H1 (cell line): ENCODE results near the gene F10. TPM values are rescaled to one million over a fixed set of nuclear protein-coding genes. Genes with fewer than 3 reads are reported as not detected.
A peak's percentile ranks its signal among the peaks of the same experiment; 100 is the strongest.

Source experiments
- CTCF ChIA-PET: fragments of 300-600 bp; sonication (Branson Sonifier 250); formaldehyde crosslinking; loops from one replicate; lab custom pipeline; 2021; ENCODE audit not compliant: partially characterized antibody; lab: Charles Lee
- POLR2A ChIA-PET: fragments of 300-600 bp; sonication (Branson Sonifier 250); formaldehyde crosslinking; loops from one replicate; lab custom pipeline; 2021; ENCODE audit warnings: inconsistent platforms; ENCODE audit not compliant: partially characterized antibody; lab: Charles Lee
- DNase-seq, 2 experiments: peaks; one replicate each; pipeline versions ENCODE4 v3.0.0 to v3.0.0-alpha.2; 2010 to 2022; ENCODE audit warnings: low spot score in 2 of 2, low read depth in 1 of 2, mixed read lengths in 1 of 2
- FAIRE-seq: peaks from 2 replicates; lab custom pipeline; 2011; peaks lifted over from hg19 to GRCh38; lab: Jason Lieb, UNC
- H2AFZ ChIP-seq: 2 replicates; pipeline ENCODE4 v1.8.1; 2012; ENCODE audit warnings: low read length, inconsistent platforms
- H2AK5ac ChIP-seq: 2 replicates; pipeline ENCODE4 v1.6.1; 2013; ENCODE audit warnings: low read depth, low read length
- H2BK120ac ChIP-seq: replicated peaks from 2 replicates; pipeline ENCODE3; 2013; ENCODE audit warnings: low read depth, low read length, inconsistent platforms
- H2BK12ac ChIP-seq: 2 replicates; pipeline ENCODE4 v1.6.1; 2013; ENCODE audit warnings: low read depth, low read length
- H2BK15ac ChIP-seq: 2 replicates; pipeline ENCODE4 v1.6.1; 2013; ENCODE audit warnings: low read length
- H2BK20ac ChIP-seq: 2 replicates; pipeline ENCODE4 v1.6.1; 2013; ENCODE audit warnings: low read length
- H2BK5ac ChIP-seq: 2 replicates; pipeline ENCODE4 v1.6.1; 2013; ENCODE audit warnings: low read depth, low read length
- H3K14ac ChIP-seq: 2 replicates; pipeline ENCODE4 v1.6.1; 2013; ENCODE audit warnings: inconsistent platforms; ENCODE audit not compliant: insufficient read length
- H3K18ac ChIP-seq: 2 replicates; pipeline ENCODE4 v1.6.1; 2013; ENCODE audit warnings: low read length; ENCODE audit errors: extremely low read depth
- H3K23ac ChIP-seq: 2 replicates; pipeline ENCODE4 v1.6.1; 2013; ENCODE audit warnings: inconsistent platforms; ENCODE audit not compliant: insufficient read length
- H3K23me2 ChIP-seq: 2 replicates; pipeline ENCODE4 v1.6.1; 2013; ENCODE audit warnings: low read depth, low read length
- H3K27ac ChIP-seq: 2 replicates; pipeline ENCODE4 v1.6.1; 2011; ENCODE audit warnings: low read depth, low read length, inconsistent platforms
- H3K27me3 ChIP-seq, 4 experiments: replicated peaks in 1 of 4; 1 replicate in 1 of 4; 2 replicates in 3 of 4; pipeline versions ENCODE4 v1.6.1 to v1.8.1; 2011 to 2013; ENCODE audit warnings: low read length in 3 of 4, mild to moderate bottlenecking in 3 of 4, inconsistent platforms in 2 of 4, mixed read lengths in 2 of 4, moderate library complexity in 1 of 4; ENCODE audit not compliant: control insufficient read depth in 3 of 4, insufficient read depth in 3 of 4; ENCODE audit errors: extremely low read depth in 1 of 4
- H3K36me3 ChIP-seq, 4 experiments: 2 replicates each; pipeline versions ENCODE4 v1.6.1 to v1.8.1; 2011 to 2013; ENCODE audit warnings: mild to moderate bottlenecking in 4 of 4, low read length in 3 of 4, moderate library complexity in 2 of 4, control low read depth in 1 of 4, inconsistent platforms in 1 of 4; ENCODE audit not compliant: insufficient read depth in 4 of 4, control insufficient read depth in 2 of 4
- H3K4ac ChIP-seq: replicated peaks from 2 replicates; pipeline ENCODE3; 2013; ENCODE audit warnings: low read length, low read depth, mixed read lengths, inconsistent platforms; ENCODE audit not compliant: insufficient read length
- H3K4me1 ChIP-seq, 4 experiments: replicated peaks in 1 of 4; 1 replicate in 1 of 4; 2 replicates in 3 of 4; pipeline versions ENCODE4 v1.6.1 to v1.8.1; 2011 to 2013; ENCODE audit warnings: low read length in 3 of 4, inconsistent platforms in 2 of 4, mixed read lengths in 1 of 4; ENCODE audit not compliant: insufficient read depth in 4 of 4, control insufficient read depth in 3 of 4
- H3K4me2 ChIP-seq, 2 experiments: 2 replicates each; pipeline versions ENCODE4 v1.6.1 to v1.8.1; 2011 to 2013; ENCODE audit warnings: low read depth in 2 of 2, low read length in 2 of 2, control low read depth in 1 of 2, inconsistent platforms in 1 of 2, mild to moderate bottlenecking in 1 of 2; ENCODE audit not compliant: insufficient read depth in 1 of 2
- H3K4me3 ChIP-seq, 4 experiments: fragments of 200-600, 300-600 bp in 1 of 4; sonication (generic), shearing (Covaris generic), sonication (Bioruptor Twin) in 1 of 4; 2 replicates each; pipeline versions ENCODE4 v1.5.1 to v1.8.1; 2011 to 2016; ENCODE audit warnings: low read length in 4 of 4, low read depth in 3 of 4, control low read depth in 2 of 4, inconsistent platforms in 2 of 4, mild to moderate bottlenecking in 2 of 4, mixed read lengths in 1 of 4, moderate library complexity in 1 of 4; ENCODE audit not compliant: insufficient read depth in 2 of 4; ENCODE audit errors: extremely low read depth in 1 of 4
- H3K56ac ChIP-seq: replicated peaks from 2 replicates; pipeline ENCODE3; 2013; ENCODE audit warnings: low read depth, mild to moderate bottlenecking, mixed read lengths, low read length, inconsistent platforms; ENCODE audit not compliant: insufficient read length
- H3K79me1 ChIP-seq: 2 replicates; pipeline ENCODE4 v1.6.1; 2013; ENCODE audit warnings: low read depth, low read length, control low read depth
- H3K79me2 ChIP-seq, 2 experiments: 2 replicates each; pipeline versions ENCODE4 v1.6.1 to v1.8.1; 2012 to 2013; ENCODE audit warnings: low read length in 2 of 2, mild to moderate bottlenecking in 2 of 2, inconsistent platforms in 1 of 2; ENCODE audit not compliant: insufficient read depth in 2 of 2, control insufficient read depth in 1 of 2
- H3K9ac ChIP-seq, 4 experiments: replicated peaks in 1 of 4; 1 replicate in 1 of 4; 2 replicates in 3 of 4; pipeline versions ENCODE4 v1.6.1 to v1.8.1; 2011 to 2013; ENCODE audit warnings: low read depth in 3 of 4, low read length in 3 of 4, control low read depth in 2 of 4, mild to moderate bottlenecking in 2 of 4, moderate library complexity in 2 of 4, inconsistent platforms in 1 of 4; ENCODE audit errors: extremely low read depth in 1 of 4
- H3K9me3 ChIP-seq, 2 experiments: 2 replicates each; pipeline versions ENCODE4 v1.6.1 to v1.8.1; 2012 to 2013; ENCODE audit warnings: mild to moderate bottlenecking in 2 of 2, moderate library complexity in 2 of 2, control low read depth in 1 of 2, inconsistent platforms in 1 of 2, low read depth in 1 of 2, low read length in 1 of 2, mixed read lengths in 1 of 2; ENCODE audit not compliant: insufficient read depth in 2 of 2
- H4K20me1 ChIP-seq, 2 experiments: replicated peaks in 1 of 2; 2 replicates each; pipeline versions ENCODE3 to v1.8.1; 2011 to 2013; ENCODE audit warnings: inconsistent platforms in 2 of 2, low read length in 2 of 2, mild to moderate bottlenecking in 1 of 2; ENCODE audit not compliant: insufficient read depth in 2 of 2, control insufficient read depth in 1 of 2
- H4K5ac ChIP-seq: 2 replicates; pipeline ENCODE4 v1.6.1; 2013; ENCODE audit warnings: low read length, low read depth, mixed read lengths, inconsistent platforms; ENCODE audit not compliant: insufficient read length
- H4K8ac ChIP-seq: 2 replicates; pipeline ENCODE4 v1.8.0; 2013; ENCODE audit warnings: mild to moderate bottlenecking, moderate library complexity, low read length, inconsistent platforms; ENCODE audit not compliant: insufficient read depth; ENCODE audit errors: extremely low read depth
- H4K91ac ChIP-seq: replicated peaks from 2 replicates; pipeline ENCODE3; 2013; ENCODE audit warnings: low read length, mixed read lengths, inconsistent platforms; ENCODE audit not compliant: insufficient read length
- CBX8 ChIP-seq: fragments of 300-800, 300-1000 bp; sonication (generic); IDR thresholded peaks from 2 replicates; pipeline ENCODE4 v1.7.1; 2016; ENCODE audit warnings: low read depth, low read length, borderline replicate concordance
- JUND ChIP-seq: IDR thresholded peaks from 2 replicates; pipeline ENCODE4 v1.6.1; 2011; ENCODE audit warnings: mild to moderate bottlenecking, improper control_type of control experiment, low read length
- KDM5A ChIP-seq: fragments of 200-600 bp; IDR thresholded peaks from 2 replicates; pipeline ENCODE4 v1.7.1; 2012; ENCODE audit warnings: mild to moderate bottlenecking, low read length, inconsistent platforms, mixed read lengths
- TAF7 ChIP-seq: optimal IDR thresholded peaks from 2 replicates; pipeline ENCODE3; 2011; ENCODE audit warnings: low read depth, mild to moderate bottlenecking, inconsistent platforms, low read length, moderate library complexity, borderline replicate concordance
- WGBS, 2 experiments: shearing (Covaris generic) in 1 of 2; methylation state at CpG; one replicate each; pipeline versions ENCODE4 v1.1.6 to v1.1.7; 2013 to 2015; ENCODE audit warnings: low lambda C conversion rate in 2 of 2, mixed read lengths in 2 of 2, inconsistent platforms in 1 of 2, low coverage in 1 of 2, missing lambda C conversion rate in 1 of 2; ENCODE audit not compliant: insufficient replicate concordance in 2 of 2, insufficient coverage in 1 of 2, insufficient read length in 1 of 2; ENCODE audit errors: extremely low coverage in 1 of 2, missing lambda C conversion rate in 1 of 2; 5-methylcytosine and 5-hydroxymethylcytosine counted together
- polyA plus RNA-seq, 7 experiments: library from polyadenylated mRNA; depleted of rRNA in 3 of 7; stranded (reverse) in 5 of 7; unstranded in 2 of 7; fragments of >200 nt in 5 of 7; fragments of 200-250 nt in 2 of 7; gene quantifications; 1 replicate in 5 of 7; 2 replicates in 1 of 7; 4 replicates in 1 of 7; pipeline versions ENCODE4 v1.2.1 to v1.2.3, GENCODE V29; 2011 to 2013; ENCODE audit warnings: missing spikeins in 2 of 7, mixed read lengths in 2 of 7
- total RNA-seq: library from RNA; stranded (reverse); fragmentation: NEBNext Ultra II Directional; extraction: Animal tissue kit (Norgen Biotek cat#: 25700); gene quantifications from 2 replicates; pipeline ENCODE4 v1.2.1, GENCODE V29; 2021
- TF ChIP-seq, protein P1 (sequence below): IDR thresholded peaks from 2 replicates; pipeline ENCODE4 v1.6.1; 2012; ENCODE audit warnings: inconsistent platforms
- TF ChIP-seq, protein P2 (sequence below): IDR thresholded peaks from 2 replicates; pipeline ENCODE4 v1.6.1; 2012; ENCODE audit warnings: low read length, inconsistent platforms
- TF ChIP-seq, protein P3 (sequence below): IDR thresholded peaks from 2 replicates; pipeline ENCODE4 v1.6.1; 2011; ENCODE audit warnings: low read length, improper control_type of control experiment

The F10 gene
- total and polyA plus RNA-seq, 2 of the 8 experiments (the other 6 are each of a cell fraction or from before 2014, with no cell fraction given): 2.0 to 4.2 TPM

DNA sequence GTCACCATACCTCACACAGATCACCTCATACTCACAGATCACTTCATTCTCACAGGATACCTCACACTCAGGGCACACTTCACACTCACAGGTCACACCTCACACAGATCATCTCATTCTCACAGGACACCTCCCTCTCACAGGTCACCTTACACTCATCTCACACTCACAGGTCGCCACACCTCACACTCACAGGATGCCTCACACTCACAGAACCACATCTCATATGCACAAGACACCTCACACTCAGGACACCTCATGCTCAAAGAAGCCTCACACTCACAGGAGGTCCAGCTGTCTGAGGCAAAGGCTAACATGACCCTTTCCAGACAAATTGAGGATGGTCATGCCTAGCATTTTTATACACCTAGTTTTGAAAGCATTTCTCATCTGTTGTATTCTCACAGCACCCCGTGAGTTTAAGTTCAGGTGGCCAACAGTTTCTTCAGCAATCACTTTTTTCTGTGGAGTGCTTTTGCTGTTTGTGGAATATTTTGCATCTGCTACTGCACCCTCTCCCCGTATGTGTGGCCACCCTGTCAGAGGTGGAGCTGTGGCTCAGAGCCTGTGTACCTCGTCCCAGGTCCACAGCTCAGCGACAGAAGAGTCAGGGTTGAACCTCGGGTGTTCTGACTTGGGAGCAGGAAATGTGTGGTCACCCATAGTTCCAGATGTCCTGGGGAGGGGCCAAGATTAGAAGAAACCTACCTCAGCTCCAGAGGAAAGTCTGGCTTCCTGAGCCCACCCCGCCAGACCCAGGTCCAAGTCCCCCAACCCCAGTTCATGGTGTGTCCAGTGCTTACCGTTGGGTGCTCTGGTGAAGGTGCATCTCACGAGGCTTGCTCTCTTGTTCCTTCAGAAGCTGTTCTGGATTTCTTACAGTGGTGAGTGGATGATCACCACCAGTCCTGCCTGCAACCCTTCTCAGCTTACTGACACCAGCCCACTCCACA, 9.4 kb upstream of the F10 start:
- Histone ChIP-seq H2BK15ac (no peak overlapping the region), H3K79me1 (no peaks in the 10 kb centered on the region), H2AFZ (no peak overlapping the region), H3K4me3 (no peak overlapping the region), H3K56ac (no peak overlapping the region), H3K23ac (no peak overlapping the region), H2BK5ac (no peak overlapping the region), H3K27ac (no peak overlapping the region), H3K9ac (no peak overlapping the region), H4K8ac (no peak overlapping the region), H3K36me3 (peaks cover 0 to 5% (median 0%) of the 10 kb centered on the region in 4 experiments; a peak in 1 of 8 replicates), H3K27me3 (peaks cover 21 to 24% (median 23%) of the 10 kb centered on the region in 4 experiments; a peak in 6 of 7 replicates), H4K5ac (no peak overlapping the region), H3K18ac (no peak overlapping the region), H2BK12ac (no peak overlapping the region), H3K14ac (no peak overlapping the region), H2AK5ac (peak overlapping the region; percentile 65; the same call in 1 of the 2 replicates), H2BK120ac (no peak overlapping the region), H3K4me1 (peaks cover 0 to 3% (median 0%) of the 10 kb centered on the region in 4 experiments; a peak in 2 of 7 replicates), H3K4me2 (no peak overlapping the region), H4K20me1 (no peaks in the 10 kb centered on the region), H3K9me3 (peaks cover 4 to 6% of the 10 kb centered on the region in 2 experiments; a peak in 2 of 4 replicates), H3K79me2 (no peaks in the 10 kb centered on the region), H3K23me2 (peaks cover 12% of the 10 kb centered on the region; the same call in 1 of the 2 replicates), H3K4ac (no peak overlapping the region), H4K91ac (no peak overlapping the region), H2BK20ac (no peak overlapping the region)
- POLR2A ChIA-PET: no interaction called here
- 88% methylated on average over 9 of the region's 9 CpGs; no CpG with 5 or more reads in 1 of the 2 experiments for WGBS, 2 experiments
- FAIRE-seq: peak; percentile 87
- CTCF ChIA-PET: interaction anchor here (1.1 to 2.1 kb wide), 5 partner anchors 11 to 83 kb away, joined by 4 to 13 read pairs (median 5); no protein-coding TSS in a partner anchor
- DNase-seq: peak in 1 of 2 experiments; percentile 38
- no peak for TF ChIP-seq CBX8
- TF ChIP-seq, protein P1, sequence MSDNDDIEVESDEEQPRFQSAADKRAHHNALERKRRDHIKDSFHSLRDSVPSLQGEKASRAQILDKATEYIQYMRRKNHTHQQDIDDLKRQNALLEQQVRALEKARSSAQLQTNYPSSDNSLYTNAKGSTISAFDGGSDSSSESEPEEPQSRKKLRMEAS: no peak
- no peak for TF ChIP-seq TAF7
- no peak for TF ChIP-seq JUND
- TF ChIP-seq, protein P2, sequence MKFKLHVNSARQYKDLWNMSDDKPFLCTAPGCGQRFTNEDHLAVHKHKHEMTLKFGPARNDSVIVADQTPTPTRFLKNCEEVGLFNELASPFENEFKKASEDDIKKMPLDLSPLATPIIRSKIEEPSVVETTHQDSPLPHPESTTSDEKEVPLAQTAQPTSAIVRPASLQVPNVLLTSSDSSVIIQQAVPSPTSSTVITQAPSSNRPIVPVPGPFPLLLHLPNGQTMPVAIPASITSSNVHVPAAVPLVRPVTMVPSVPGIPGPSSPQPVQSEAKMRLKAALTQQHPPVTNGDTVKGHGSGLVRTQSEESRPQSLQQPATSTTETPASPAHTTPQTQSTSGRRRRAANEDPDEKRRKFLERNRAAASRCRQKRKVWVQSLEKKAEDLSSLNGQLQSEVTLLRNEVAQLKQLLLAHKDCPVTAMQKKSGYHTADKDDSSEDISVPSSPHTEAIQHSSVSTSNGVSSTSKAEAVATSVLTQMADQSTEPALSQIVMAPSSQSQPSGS: no peak
- TF ChIP-seq, protein P3, sequence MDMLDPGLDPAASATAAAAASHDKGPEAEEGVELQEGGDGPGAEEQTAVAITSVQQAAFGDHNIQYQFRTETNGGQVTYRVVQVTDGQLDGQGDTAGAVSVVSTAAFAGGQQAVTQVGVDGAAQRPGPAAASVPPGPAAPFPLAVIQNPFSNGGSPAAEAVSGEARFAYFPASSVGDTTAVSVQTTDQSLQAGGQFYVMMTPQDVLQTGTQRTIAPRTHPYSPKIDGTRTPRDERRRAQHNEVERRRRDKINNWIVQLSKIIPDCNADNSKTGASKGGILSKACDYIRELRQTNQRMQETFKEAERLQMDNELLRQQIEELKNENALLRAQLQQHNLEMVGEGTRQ: no peak
- no peak for TF ChIP-seq KDM5A
